NCI-H128 (cell line): Measurements from ENCODE around the gene PRDX2.

ENCODE experiments used
- DNase-seq: peaks from one replicate; lab custom pipeline; 2025; ENCODE audit not compliant: unreplicated experiment; lab: John Stamatoyannopoulos, UW

The PRDX2 gene

GRCh38 chr19:12754465-12755196, 47.0 kb downstream of the PRDX2 start:
- DNase-seq = no peak

- no peak for DNase-seq
These were observed 49.4 kb downstream of the PRDX2 start for GRCh38 chr19:12752056-12752781.

GRCh38 chr19:12751635-12752034, 50.0 kb downstream of the PRDX2 start, which contains the start of gene BEST2:
Gene BEST2 (plus strand): TSS chr19:12751791. CDS start chr19:12752593, 802 bp downstream.
- DNase-seq = no peak

GRCh38 chr19:12750851-12751250, 50.7 kb downstream of the PRDX2 start:
- DNase-seq = no peak

- DNase-seq = no peak
These were observed 51.6 kb downstream of the PRDX2 start for GRCh38 chr19:12749938-12750521.

- no peak for DNase-seq
These were observed 53.1 kb downstream of the PRDX2 start for GRCh38 chr19:12748489-12748888.
